Vagina (tissue), 2 donors: ENCODE results near the gene CCDC159. TPM values are rescaled to one million over a fixed set of nuclear protein-coding genes. Genes with fewer than 3 reads are reported as not detected.
A peak's percentile ranks its signal among the peaks of the same experiment; 100 is the strongest.

Experiments
- DNase-seq, 2 donors: peaks; one replicate each; pipeline ENCODE4 v3.0.0-alpha.2; 2017; ENCODE audit errors: extremely low spot score in 2 of 2
- H3K27ac ChIP-seq: fragments of 200-600 bp; sonication (generic); one replicate; pipeline ENCODE4 v1.5.1; 2019
- H3K27me3 ChIP-seq: fragments of 200-600 bp; sonication (generic); one replicate; pipeline ENCODE4 v1.5.1; 2019
- H3K36me3 ChIP-seq, 2 donors: fragments of 200-600 bp; sonication (generic); one replicate each; pipeline ENCODE4 v1.5.1; 2017 to 2019
- H3K4me1 ChIP-seq: fragments of 200-600 bp; sonication (generic); one replicate; pipeline ENCODE4 v1.5.1; 2019
- H3K4me3 ChIP-seq, 2 donors: fragments of 200-600 bp; sonication (generic); 1 replicate in 1 of 2; 2 replicates in 1 of 2; pipeline ENCODE4 v1.5.1; 2016 to 2019
- H3K9me3 ChIP-seq: fragments of 200-600 bp; sonication (generic); one replicate; pipeline ENCODE4 v1.5.1; 2019
- CTCF ChIP-seq, 3 experiments: fragments of 450-650 bp in 2 of 3; fragments of 200-600 bp in 1 of 3; sonication (generic) in 1 of 3; IDR thresholded peaks; one replicate each; pipeline ENCODE4 v1.5.1; 2017 to 2019; ENCODE audit warnings: antibody characterized with exemption in 3 of 3, mild to moderate bottlenecking in 2 of 3, moderate library complexity in 2 of 3
- POLR2A ChIP-seq, 2 donors: fragments of 450-650 bp; IDR thresholded peaks; one replicate each; pipeline ENCODE4 v1.6.1; 2017; ENCODE audit warnings: antibody characterized with exemption in 2 of 2, mild to moderate bottlenecking in 2 of 2, moderate library complexity in 2 of 2
- POLR2AphosphoS5 ChIP-seq, 2 donors: sonication (generic); formaldehyde crosslinking; IDR thresholded peaks; one replicate each; pipeline ENCODE4 v1.9.0; 2017; ENCODE audit warnings: antibody characterized with exemption in 2 of 2, mild to moderate bottlenecking in 2 of 2, low read depth in 1 of 2; ENCODE audit not compliant: insufficient read depth in 1 of 2
- intact Hi-C: fragments of 100-400 bp; cut with DNase I; formaldehyde crosslinking; loops from one replicate; pipeline ENCODE4 v1.15.1; 2023
- total RNA-seq: library from RNA; depleted of rRNA; stranded (reverse); fragments of >200 nt; gene quantifications from one replicate; pipeline ENCODE4 v1.2.3, GENCODE V29; 2016

Gene CCDC159
- total RNA-seq, 1 donor from 2014 or later: 24.1 TPM

- intact Hi-C loops: no loop called here
- H3K27ac ChIP-seq: no peak overlapping the region
These were observed 19.3 kb downstream of the CCDC159 start for GRCh38 chr19:11365557-11366117.

GRCh38 chr19:11367528-11367927, 21.2 kb downstream of the CCDC159 start:
- no peaks in the 10 kb centered on the region for H3K27me3 ChIP-seq
- no peak overlapping the region for H3K4me3 ChIP-seq
- intact Hi-C loops: no loop called here
- no peak for TF ChIP-seq POLR2A (IDR thresholded peaks at IDR 0.05)
- no peak for TF ChIP-seq CTCF (IDR thresholded peaks at IDR 0.05)
- no peak for TF ChIP-seq POLR2AphosphoS5 (IDR thresholded peaks at IDR 0.05; ENCODE audit: insufficient read depth in 1 of 2, low read depth in 1 of 2)
- peaks cover 0 to 3% of the 10 kb centered on the region in 2 donors for H3K36me3 ChIP-seq
- DNase-seq: no peak
- H3K9me3 ChIP-seq: no peaks in the 10 kb centered on the region
- H3K27ac ChIP-seq: no peak overlapping the region
- no peaks in the 10 kb centered on the region for H3K4me1 ChIP-seq

More at GRCh38 chr19:11365557-11366117, 19.3 kb downstream of the CCDC159 start:
- TF ChIP-seq CTCF (IDR thresholded peaks at IDR 0.05) (no peak), POLR2A (IDR thresholded peaks at IDR 0.05) (no peak), POLR2AphosphoS5 (IDR thresholded peaks at IDR 0.05; ENCODE audit: insufficient read depth in 1 of 2, low read depth in 1 of 2) (no peak)
- Histone ChIP-seq H3K4me3 (no peak overlapping the region), H3K27me3 (no peaks in the 10 kb centered on the region), H3K4me1 (peaks cover 10% of the 10 kb centered on the region), H3K9me3 (no peaks in the 10 kb centered on the region), H3K36me3 (peaks cover 0 to 5% of the 10 kb centered on the region in 2 donors)
- no peak for DNase-seq

GRCh38 chr19:11370744-11371143, 24.4 kb downstream of the CCDC159 start:
- intact Hi-C loops: no loop called here
- no peak overlapping the region for H3K27ac ChIP-seq
- DNase-seq: no peak
- H3K9me3 ChIP-seq: no peaks in the 10 kb centered on the region
- H3K27me3 ChIP-seq: no peaks in the 10 kb centered on the region
- H3K4me1 ChIP-seq: peaks cover 17% of the 10 kb centered on the region
- H3K36me3 ChIP-seq: no peaks in the 10 kb centered on the region
- H3K4me3 ChIP-seq: no peak overlapping the region
- TF ChIP-seq CTCF (IDR thresholded peaks at IDR 0.05) (no peak), POLR2A (IDR thresholded peaks at IDR 0.05) (no peak), POLR2AphosphoS5 (IDR thresholded peaks at IDR 0.05; ENCODE audit: insufficient read depth in 1 of 2, low read depth in 1 of 2) (no peak)

- TF ChIP-seq POLR2A (IDR thresholded peaks at IDR 0.05): no peak
- no peak for TF ChIP-seq POLR2AphosphoS5 (IDR thresholded peaks at IDR 0.05; ENCODE audit: insufficient read depth in 1 of 2, low read depth in 1 of 2)
- no peak for TF ChIP-seq CTCF (IDR thresholded peaks at IDR 0.05)
- peaks cover 41% of the 10 kb centered on the region for H3K4me1 ChIP-seq
- intact Hi-C loops: no loop called here
- H3K27ac ChIP-seq: no peak overlapping the region
- no peaks in the 10 kb centered on the region for H3K9me3 ChIP-seq
- H3K27me3 ChIP-seq: no peaks in the 10 kb centered on the region
- H3K36me3 ChIP-seq: no peaks in the 10 kb centered on the region
- no peak overlapping the region for H3K4me3 ChIP-seq
- no peak for DNase-seq
These were observed 27.0 kb downstream of the CCDC159 start for GRCh38 chr19:11373166-11373884.

GRCh38 chr19:11373885-11374432, 27.6 kb downstream of the CCDC159 start:
- TF ChIP-seq POLR2A (IDR thresholded peaks at IDR 0.05): no peak
- no peak for TF ChIP-seq POLR2AphosphoS5 (IDR thresholded peaks at IDR 0.05; ENCODE audit: insufficient read depth in 1 of 2, low read depth in 1 of 2)
- no peak for TF ChIP-seq CTCF (IDR thresholded peaks at IDR 0.05)
- intact Hi-C loops: no loop called here
- Histone ChIP-seq H3K27ac (peak overlapping the region; percentile 86), H3K4me3 (peak overlapping the region; percentile 60 to 64), H3K4me1 (peaks cover 48% of the 10 kb centered on the region), H3K9me3 (no peaks in the 10 kb centered on the region), H3K36me3 (no peaks in the 10 kb centered on the region), H3K27me3 (no peaks in the 10 kb centered on the region)
- DNase-seq: no peak
